ENCODE data around the gene ILDR2.

ILDR2 gene

DNA sequence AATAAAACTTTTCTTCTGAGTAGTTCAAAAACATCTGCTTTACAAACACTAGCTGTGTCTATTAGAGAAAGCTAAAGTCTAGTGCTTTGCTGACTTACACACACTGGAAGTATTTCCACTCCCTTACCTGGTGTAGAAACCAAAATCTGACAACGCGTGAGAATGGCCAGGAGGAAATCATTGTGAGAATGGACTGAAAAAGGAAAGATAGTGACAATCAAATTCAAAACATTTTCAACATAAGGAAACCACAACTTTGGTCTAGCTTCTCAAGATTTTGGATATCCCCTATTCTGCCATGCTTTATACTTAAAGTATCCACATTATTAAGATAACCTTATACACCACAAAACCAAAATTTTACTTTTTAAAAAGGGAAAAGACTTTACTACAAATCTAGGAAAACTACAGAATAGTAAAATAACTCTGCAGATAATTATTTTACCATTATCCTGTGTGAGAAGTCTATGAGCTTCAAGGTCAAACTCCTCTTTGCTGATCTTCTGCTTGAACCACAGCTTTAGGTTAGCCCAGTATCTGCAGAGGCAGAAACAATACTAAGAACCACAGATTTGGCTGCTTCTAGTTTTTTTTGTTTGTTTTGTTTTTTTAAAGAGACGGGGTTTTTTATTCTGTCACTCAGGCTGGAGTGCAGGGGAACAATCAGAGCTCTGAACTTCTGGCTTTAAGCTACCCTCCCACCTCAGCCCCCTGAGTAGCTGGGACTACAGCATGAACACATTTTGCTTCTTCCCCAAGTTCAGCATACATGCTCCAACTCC lies 105.8 kb downstream of the ILDR2 start:
- in situ Hi-C loops (cut with HindIII; ENCODE audit: low pct_ligation_motif_present, low sequenced_read_pairs) = no loop called here
- Histone ChIP-seq H3K27me3 (replicated peaks) (no peaks in the 10 kb centered on the region), H3K36me3 (replicated peaks) (peaks cover 3% of the 10 kb centered on the region), H3K27ac (no peak overlapping the region), H3K4me3 (ENCODE audit: low read depth, low read length) (no peak overlapping the region)
- DNase-seq = no peak
- TF ChIP-seq, protein P1, sequence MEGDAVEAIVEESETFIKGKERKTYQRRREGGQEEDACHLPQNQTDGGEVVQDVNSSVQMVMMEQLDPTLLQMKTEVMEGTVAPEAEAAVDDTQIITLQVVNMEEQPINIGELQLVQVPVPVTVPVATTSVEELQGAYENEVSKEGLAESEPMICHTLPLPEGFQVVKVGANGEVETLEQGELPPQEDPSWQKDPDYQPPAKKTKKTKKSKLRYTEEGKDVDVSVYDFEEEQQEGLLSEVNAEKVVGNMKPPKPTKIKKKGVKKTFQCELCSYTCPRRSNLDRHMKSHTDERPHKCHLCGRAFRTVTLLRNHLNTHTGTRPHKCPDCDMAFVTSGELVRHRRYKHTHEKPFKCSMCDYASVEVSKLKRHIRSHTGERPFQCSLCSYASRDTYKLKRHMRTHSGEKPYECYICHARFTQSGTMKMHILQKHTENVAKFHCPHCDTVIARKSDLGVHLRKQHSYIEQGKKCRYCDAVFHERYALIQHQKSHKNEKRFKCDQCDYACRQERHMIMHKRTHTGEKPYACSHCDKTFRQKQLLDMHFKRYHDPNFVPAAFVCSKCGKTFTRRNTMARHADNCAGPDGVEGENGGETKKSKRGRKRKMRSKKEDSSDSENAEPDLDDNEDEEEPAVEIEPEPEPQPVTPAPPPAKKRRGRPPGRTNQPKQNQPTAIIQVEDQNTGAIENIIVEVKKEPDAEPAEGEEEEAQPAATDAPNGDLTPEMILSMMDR (IDR thresholded peaks at IDR 0.05; ENCODE audit: low read depth, low read length, missing control alignments) = no peak

DNA sequence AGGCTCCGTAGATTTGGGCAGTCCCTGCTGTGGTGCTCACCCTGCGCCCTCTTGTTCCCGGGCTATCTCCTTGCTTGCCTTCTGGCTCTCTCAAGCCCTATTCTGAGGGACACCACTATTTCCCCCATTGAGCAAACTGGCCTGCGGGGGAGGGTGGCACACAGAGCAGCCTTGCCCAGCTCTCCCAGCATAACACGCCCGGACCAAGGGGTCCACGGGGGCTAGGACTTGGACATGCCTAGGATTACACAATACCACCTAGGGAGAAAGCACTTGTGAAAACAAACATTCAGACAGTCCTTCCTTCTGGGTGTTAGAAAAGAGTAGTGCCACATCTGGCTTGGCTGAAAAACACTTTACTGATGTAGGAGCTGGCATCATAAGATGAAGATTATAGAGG lies 106.7 kb downstream of the ILDR2 start:
- in situ Hi-C loops (cut with HindIII; ENCODE audit: low pct_ligation_motif_present, low sequenced_read_pairs) = no loop called here
- Histone ChIP-seq H3K27me3 (replicated peaks) (no peaks in the 10 kb centered on the region), H3K27ac (no peak overlapping the region), H3K4me3 (ENCODE audit: low read depth, low read length) (no peak overlapping the region), H3K36me3 (replicated peaks) (peaks cover 3% of the 10 kb centered on the region)
- TF ChIP-seq, protein P1 (IDR thresholded peaks at IDR 0.05; ENCODE audit: low read depth, low read length, missing control alignments) = no peak
- DNase-seq = no peak

DNA sequence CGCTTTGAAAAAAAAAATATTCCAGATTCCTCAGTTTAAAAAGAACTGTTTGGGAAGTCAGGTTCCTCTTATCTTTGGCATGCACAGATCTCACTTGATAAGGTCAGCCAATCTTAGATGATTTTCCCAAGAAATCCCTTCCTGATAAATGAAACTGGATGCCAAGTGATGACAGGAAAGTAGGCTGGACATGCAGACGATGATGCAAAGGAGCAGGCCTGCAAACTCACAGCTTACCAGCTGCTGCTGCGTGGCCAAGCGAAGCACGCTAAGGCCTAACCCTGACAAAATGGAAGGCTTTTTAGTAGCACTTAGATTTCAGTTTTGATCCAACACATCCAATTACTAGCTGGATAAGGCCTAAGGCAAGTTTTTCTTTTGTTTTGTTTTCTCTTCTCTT lies 109.4 kb downstream of the ILDR2 start:
- in situ Hi-C loops (cut with HindIII; ENCODE audit: low pct_ligation_motif_present, low sequenced_read_pairs) = no loop called here
- H3K27me3 ChIP-seq (replicated peaks) = no peaks in the 10 kb centered on the region
- no peak overlapping the region for H3K4me3 ChIP-seq (ENCODE audit: low read depth, low read length)
- no peak overlapping the region for H3K27ac ChIP-seq
- peaks cover 3% of the 10 kb centered on the region for H3K36me3 ChIP-seq (replicated peaks)
- TF ChIP-seq, protein P1 (IDR thresholded peaks at IDR 0.05; ENCODE audit: low read depth, low read length, missing control alignments) = no peak
- peak; percentile 29 for DNase-seq

DNA sequence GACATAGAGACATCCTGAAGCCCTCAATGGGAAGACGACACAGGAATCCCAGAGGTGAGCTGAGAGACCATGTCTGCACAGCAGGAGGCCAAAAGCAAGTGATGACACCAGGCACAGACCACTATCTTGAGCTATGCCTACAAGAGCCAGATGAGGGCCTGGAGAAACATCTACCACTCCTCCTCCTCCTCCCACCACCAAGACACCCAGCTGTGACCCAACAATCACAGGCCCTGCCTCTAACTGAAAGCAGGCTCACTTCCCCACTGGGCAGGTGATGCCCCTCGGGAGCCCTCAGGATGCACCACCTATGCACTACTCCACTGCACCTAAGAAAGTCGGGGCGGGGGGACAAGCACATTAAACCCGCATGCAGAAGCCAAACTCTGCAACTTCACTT lies 115.7 kb downstream of the ILDR2 start:
- Histone ChIP-seq H3K27me3 (replicated peaks) (no peaks in the 10 kb centered on the region), H3K36me3 (replicated peaks) (peaks cover 11% of the 10 kb centered on the region), H3K4me3 (ENCODE audit: low read depth, low read length) (no peak overlapping the region), H3K27ac (no peak overlapping the region)
- DNase-seq = no peak
- TF ChIP-seq, protein P1 (IDR thresholded peaks at IDR 0.05; ENCODE audit: low read depth, low read length, missing control alignments) = no peak
- in situ Hi-C loops (cut with HindIII; ENCODE audit: low pct_ligation_motif_present, low sequenced_read_pairs) = no loop called here

DNA sequence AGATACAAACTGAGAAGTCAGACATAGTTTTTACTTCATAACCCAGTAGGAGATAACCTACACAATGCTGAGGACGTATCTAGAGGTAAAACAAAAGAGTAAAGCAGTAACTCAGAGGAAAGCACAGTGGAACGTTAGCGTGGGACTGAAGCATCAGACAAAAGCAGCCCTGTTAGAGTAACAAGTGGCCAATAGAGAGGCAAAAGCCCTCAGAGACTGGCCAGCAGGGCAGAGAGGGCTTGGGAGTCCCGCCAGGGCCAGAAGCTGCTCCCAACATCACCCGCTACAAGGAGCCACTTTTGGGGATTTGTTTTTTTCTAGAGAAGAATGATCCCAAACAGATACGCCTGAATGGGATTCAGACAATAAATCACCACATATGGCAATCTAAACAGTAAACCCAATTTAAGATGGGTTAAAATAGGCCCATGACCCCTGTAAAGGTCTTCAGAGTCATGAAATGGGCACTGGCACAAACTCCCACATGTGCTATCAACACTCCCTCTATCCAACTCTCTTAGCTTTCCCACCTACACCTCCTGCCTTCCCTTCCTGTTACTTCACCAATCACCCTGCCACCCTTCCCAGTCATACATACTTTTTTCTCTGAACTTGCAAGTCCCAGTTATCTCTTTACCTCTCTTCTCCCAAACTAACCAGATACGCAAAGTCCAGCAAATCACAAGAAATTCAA lies 116.5 kb downstream of the ILDR2 start:
- TF ChIP-seq, protein P1 (IDR thresholded peaks at IDR 0.05; ENCODE audit: low read depth, low read length, missing control alignments) = no peak
- no peaks in the 10 kb centered on the region for H3K27me3 ChIP-seq (replicated peaks)
- H3K27ac ChIP-seq = no peak overlapping the region
- H3K36me3 ChIP-seq (replicated peaks) = peaks cover 16% of the 10 kb centered on the region
- H3K4me3 ChIP-seq (ENCODE audit: low read depth, low read length) = no peak overlapping the region
- in situ Hi-C loops (cut with HindIII; ENCODE audit: low pct_ligation_motif_present, low sequenced_read_pairs) = no loop called here
- DNase-seq = no peak

All from brain microvascular endothelial cell (primary cell).